Body of pancreas (tissue), 4 donors: Measurements from ENCODE around the gene MALAT1. TPM values are rescaled to one million over a fixed set of nuclear protein-coding genes. Genes with fewer than 3 reads are reported as not detected.

Source experiments
- ATAC-seq: fragments of 150-250 bp; one replicate; pipeline ENCODE4 v1.9.1; 2016
- DNase-seq, 4 donors: peaks; one replicate each; pipeline ENCODE4 v3.0.0-alpha.2; 2019
- H3K27ac ChIP-seq, 4 donors: fragments of 200-600 bp; sonication (generic); 1 replicate in 3 of 4; 2 replicates in 1 of 4; pipeline versions ENCODE4 v1.5.1 to v1.6.1; 2016 to 2019; ENCODE audit warnings: mild to moderate bottlenecking in 1 of 4, mixed read lengths in 1 of 4, moderate library complexity in 1 of 4
- H3K27me3 ChIP-seq, 2 donors: fragments of 200-600 bp; sonication (generic); one replicate each; pipeline ENCODE4 v1.6.0; 2016; ENCODE audit warnings: mild to moderate bottlenecking in 1 of 2
- H3K36me3 ChIP-seq, 2 donors: fragments of 200-600 bp; sonication (generic); replicated peaks in 1 of 2; 2 replicates each; pipeline ENCODE4 v1.5.1; 2016; ENCODE audit warnings: low read depth in 2 of 2; ENCODE audit not compliant: insufficient read depth in 1 of 2
- H3K4me1 ChIP-seq: fragments of 200-600 bp; sonication (generic); one replicate; pipeline ENCODE4 v1.6.0; 2016
- H3K4me3 ChIP-seq, 2 donors: fragments of 200-600 bp; sonication (generic); 1 replicate in 1 of 2; 2 replicates in 1 of 2; pipeline ENCODE4 v1.5.1; 2016 to 2019
- H3K9me3 ChIP-seq, 3 donors: fragments of 200-600 bp; sonication (generic); 1 replicate in 2 of 3; 2 replicates in 1 of 3; pipeline ENCODE4 v1.5.1; 2016
- POLR2A ChIP-seq, 3 donors: fragments of 450-650 bp; IDR thresholded peaks; one replicate each; pipeline ENCODE4 v1.6.1; 2016; ENCODE audit warnings: antibody characterized with exemption in 3 of 3, mild to moderate bottlenecking in 2 of 3
- WGBS, 2 donors: methylation state at CpG; one replicate each; pipeline ENCODE4 v1.1.5; 2017; 5-methylcytosine and 5-hydroxymethylcytosine counted together
- intact Hi-C: fragments of 100-400 bp; cut with DNase I; formaldehyde crosslinking; loops from one replicate; pipeline ENCODE4 v1.15.1; 2023
- total RNA-seq, 2 donors: library from RNA; depleted of rRNA; stranded (reverse); fragments of >200 nt; gene quantifications; one replicate each; pipeline ENCODE4 v1.1.0, GENCODE V29; 2016
- TF ChIP-seq, protein P1 (sequence below), 7 experiments: fragments of 450-650 bp in 4 of 7; fragments of 200-600 bp in 3 of 7; sonication (generic) in 3 of 7; IDR thresholded peaks; one replicate each; pipeline ENCODE4 v1.5.1; 2016 to 2019; ENCODE audit warnings: antibody characterized with exemption in 7 of 7

The MALAT1 gene
- total RNA-seq, 2 donors from 2014 or later: 10,129 to 14,092 TPM

- Histone ChIP-seq H3K4me3 (no peak overlapping the region), H3K4me1 (peaks cover 93% of the 10 kb centered on the region), H3K27ac (peak overlapping the region; percentile 71 to 98 (median 92)), H3K36me3 (no peaks in the 10 kb centered on the region), H3K27me3 (no peaks in the 10 kb centered on the region), H3K9me3 (no peaks in the 10 kb centered on the region)
- TF ChIP-seq POLR2A (IDR thresholded peaks at IDR 0.05): peak in 1 of 3 donors; percentile 47
- TF ChIP-seq, protein P1, sequence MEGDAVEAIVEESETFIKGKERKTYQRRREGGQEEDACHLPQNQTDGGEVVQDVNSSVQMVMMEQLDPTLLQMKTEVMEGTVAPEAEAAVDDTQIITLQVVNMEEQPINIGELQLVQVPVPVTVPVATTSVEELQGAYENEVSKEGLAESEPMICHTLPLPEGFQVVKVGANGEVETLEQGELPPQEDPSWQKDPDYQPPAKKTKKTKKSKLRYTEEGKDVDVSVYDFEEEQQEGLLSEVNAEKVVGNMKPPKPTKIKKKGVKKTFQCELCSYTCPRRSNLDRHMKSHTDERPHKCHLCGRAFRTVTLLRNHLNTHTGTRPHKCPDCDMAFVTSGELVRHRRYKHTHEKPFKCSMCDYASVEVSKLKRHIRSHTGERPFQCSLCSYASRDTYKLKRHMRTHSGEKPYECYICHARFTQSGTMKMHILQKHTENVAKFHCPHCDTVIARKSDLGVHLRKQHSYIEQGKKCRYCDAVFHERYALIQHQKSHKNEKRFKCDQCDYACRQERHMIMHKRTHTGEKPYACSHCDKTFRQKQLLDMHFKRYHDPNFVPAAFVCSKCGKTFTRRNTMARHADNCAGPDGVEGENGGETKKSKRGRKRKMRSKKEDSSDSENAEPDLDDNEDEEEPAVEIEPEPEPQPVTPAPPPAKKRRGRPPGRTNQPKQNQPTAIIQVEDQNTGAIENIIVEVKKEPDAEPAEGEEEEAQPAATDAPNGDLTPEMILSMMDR (IDR thresholded peaks at IDR 0.05): no peak
- intact Hi-C loops: no loop called here
- ATAC-seq (no peak), DNase-seq (peak in 3 of 4 donors; percentile 71 to 81 (median 78))
- 61 to 63% methylated on average over 6 of the region's 6 CpGs for WGBS, 2 donors
Measured at GRCh38 chr11:65492637-65493366, 6.0 kb upstream of the MALAT1 start.

DNA sequence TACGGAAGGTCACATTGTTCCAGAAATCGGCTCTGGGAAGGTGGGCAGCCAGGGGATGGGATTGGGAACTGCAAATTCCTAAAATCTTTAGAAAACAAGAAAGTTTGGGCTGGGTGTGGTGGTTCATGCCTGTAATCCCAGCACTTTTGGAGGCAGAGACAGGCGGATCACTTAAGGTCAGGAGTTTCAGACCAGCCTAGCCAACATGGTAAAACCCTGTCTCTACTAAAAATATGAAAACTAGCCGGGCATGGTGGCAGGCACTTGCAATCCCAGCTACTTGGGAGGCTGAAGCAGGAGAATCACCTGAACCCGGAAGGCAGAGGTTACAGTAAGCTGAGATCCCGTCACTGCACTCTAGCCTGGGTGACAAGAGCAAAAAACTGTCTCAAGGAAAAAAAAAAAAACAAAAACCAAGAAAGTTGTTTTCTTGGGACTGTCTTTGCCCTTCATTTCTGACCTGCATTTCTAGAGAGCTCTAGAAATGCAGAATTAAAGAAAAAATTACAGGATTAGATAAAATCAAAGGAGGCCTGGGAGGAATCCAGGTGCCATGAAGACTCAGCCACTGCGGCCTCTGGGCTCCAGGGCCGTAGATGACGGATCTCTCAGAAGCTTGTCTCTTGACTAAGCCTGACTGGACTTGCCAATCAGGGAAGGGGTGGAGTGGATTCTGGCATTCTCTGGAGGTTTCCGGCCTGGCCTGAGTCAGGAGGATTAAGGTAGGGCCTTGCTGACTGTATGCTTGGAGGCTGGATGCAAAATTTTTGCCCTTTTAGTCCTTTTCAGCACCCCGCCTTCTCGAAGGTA is 5.3 kb upstream of the MALAT1 start:
- Histone ChIP-seq H3K36me3 (no peaks in the 10 kb centered on the region), H3K9me3 (no peaks in the 10 kb centered on the region), H3K27me3 (no peaks in the 10 kb centered on the region), H3K4me3 (no peak overlapping the region), H3K4me1 (peaks cover 86% of the 10 kb centered on the region), H3K27ac (peak overlapping the region; percentile 79 to 98 (median 92))
- intact Hi-C loops: no loop called here
- ATAC-seq (peak; percentile 9), DNase-seq (peak; percentile 63 to 90 (median 78))
- TF ChIP-seq POLR2A (IDR thresholded peaks at IDR 0.05): peak in 2 of 3 donors; percentile 10 to 34
- TF ChIP-seq, protein P1 (IDR thresholded peaks at IDR 0.05): no peak
- 47 to 53% methylated on average over 12 of the region's 12 CpGs for WGBS, 2 donors

GRCh38 chr11:65496304-65497140 is 2.3 kb upstream of the MALAT1 start:
- H3K36me3 ChIP-seq: no peaks in the 10 kb centered on the region
- ATAC-seq (no peak), DNase-seq (no peak)
- intact Hi-C loops: no loop called here
- no peak overlapping the region for H3K4me3 ChIP-seq
- WGBS, 2 donors: 32 to 37% methylated on average over 15 of the region's 15 CpGs
- H3K9me3 ChIP-seq: no peaks in the 10 kb centered on the region
- no peaks in the 10 kb centered on the region for H3K27me3 ChIP-seq
- TF ChIP-seq, protein P1 (IDR thresholded peaks at IDR 0.05): no peak
- no peak for TF ChIP-seq POLR2A (IDR thresholded peaks at IDR 0.05)
- peaks cover 56% of the 10 kb centered on the region for H3K4me1 ChIP-seq
- H3K27ac ChIP-seq: peak overlapping the region; percentile 92 to 99 (median 98)

DNA sequence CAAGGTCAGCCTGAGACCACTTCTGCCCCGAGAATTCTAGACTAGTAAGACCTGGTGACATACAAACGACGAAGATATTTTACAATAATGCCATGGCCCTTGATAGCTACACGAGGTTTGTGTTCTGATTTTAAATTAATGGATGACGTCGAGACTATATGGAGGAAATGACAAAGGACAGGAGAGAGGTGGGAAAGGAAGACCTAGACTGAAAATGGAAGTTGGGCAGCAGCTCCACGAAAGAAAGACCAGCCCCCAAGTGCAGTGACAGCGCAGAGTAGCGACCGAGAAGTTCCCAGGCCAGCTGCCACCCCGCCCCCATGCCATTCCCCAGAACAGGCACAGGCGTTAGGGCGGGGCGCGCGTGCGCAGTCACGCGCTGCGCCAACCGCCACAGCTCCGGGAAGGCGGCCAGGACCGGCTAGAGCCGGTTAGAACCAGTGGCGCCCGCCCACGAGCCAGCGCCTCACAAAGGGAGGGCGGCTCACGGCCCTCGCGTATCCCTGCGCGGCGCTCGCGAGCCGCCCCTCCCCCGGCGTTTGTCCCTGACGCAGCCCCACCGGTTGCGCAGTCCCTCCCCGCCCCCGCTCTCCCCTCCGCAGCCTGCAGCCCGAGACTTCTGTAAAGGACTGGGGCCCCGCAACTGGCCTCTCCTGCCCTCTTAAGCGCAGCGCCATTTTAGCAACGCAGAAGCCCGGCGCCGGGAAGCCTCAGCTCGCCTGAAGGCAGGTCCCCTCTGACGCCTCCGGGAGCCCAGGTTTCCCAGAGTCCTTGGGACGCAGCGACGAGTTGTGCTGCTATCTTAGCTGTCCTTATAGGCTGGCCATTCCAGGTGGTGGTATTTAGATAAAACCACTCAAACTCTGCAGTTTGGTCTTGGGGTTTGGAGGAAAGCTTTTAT is 1.5 kb upstream of the MALAT1 start:
- Histone ChIP-seq H3K36me3 (no peaks in the 10 kb centered on the region), H3K9me3 (no peaks in the 10 kb centered on the region), H3K4me1 (peaks cover 47% of the 10 kb centered on the region), H3K27ac (peak overlapping the region; percentile 93 to 99 (median 98)), H3K4me3 (peak overlapping the region; percentile 12 to 25), H3K27me3 (no peaks in the 10 kb centered on the region)
- intact Hi-C loops: no loop called here
- TF ChIP-seq POLR2A (IDR thresholded peaks at IDR 0.05): peak; percentile 93 to 96 (median 96)
- TF ChIP-seq, protein P1 (IDR thresholded peaks at IDR 0.05): peak in 1 of 7 experiments; percentile 14
- DNase-seq (peak; percentile 99), ATAC-seq (peak; percentile 82)
- WGBS, 2 donors: 0% methylated on average over 25 to 61 of the region's 61 CpGs
